ENCODE measurements around the gene NLGN4X.

Gene NLGN4X

DNA sequence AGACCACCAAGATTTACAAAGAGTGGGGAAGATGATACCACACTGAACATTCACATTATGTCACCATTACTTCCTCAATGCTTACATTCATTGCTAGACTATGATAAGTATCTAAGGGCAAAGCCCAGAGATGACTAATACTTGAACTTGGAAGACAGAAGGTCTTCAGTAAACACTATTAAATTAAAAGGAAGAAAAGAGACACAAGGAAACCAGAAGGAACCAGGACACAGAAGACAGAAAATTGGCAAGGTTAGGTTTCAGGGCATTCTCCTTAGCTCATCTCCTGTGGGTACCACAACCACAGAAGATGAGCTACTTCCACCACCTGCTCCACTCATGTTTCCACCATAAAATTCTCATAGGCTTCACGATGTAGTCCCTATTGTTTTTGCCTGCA lies 64.9 kb downstream of the NLGN4X start:
- no peaks in the 10 kb centered on the region for H3K9me3 ChIP-seq (ENCODE audit: insufficient read depth, low read length)
- H3K4me1 ChIP-seq (ENCODE audit: low read length), result no peaks in the 10 kb centered on the region
- no peaks in the 10 kb centered on the region for H4K20me1 ChIP-seq (ENCODE audit: insufficient read depth, low read length)
- no peak overlapping the region for H3K4me2 ChIP-seq (ENCODE audit: low read length)
- H3K36me3 ChIP-seq (replicated peaks; ENCODE audit: low read depth, low read length), result no peaks in the 10 kb centered on the region
- H2AFZ ChIP-seq (ENCODE audit: low read depth, low read length), result no peak overlapping the region
- no peak overlapping the region for H3K27ac ChIP-seq (ENCODE audit: low read length)
- no peaks in the 10 kb centered on the region for H3K27me3 ChIP-seq (ENCODE audit: low read depth, low read length)
- no peak for TF ChIP-seq EZH2phosphoT487 (IDR thresholded peaks at IDR 0.05; ENCODE audit: low read depth)
- TF ChIP-seq, protein P1, sequence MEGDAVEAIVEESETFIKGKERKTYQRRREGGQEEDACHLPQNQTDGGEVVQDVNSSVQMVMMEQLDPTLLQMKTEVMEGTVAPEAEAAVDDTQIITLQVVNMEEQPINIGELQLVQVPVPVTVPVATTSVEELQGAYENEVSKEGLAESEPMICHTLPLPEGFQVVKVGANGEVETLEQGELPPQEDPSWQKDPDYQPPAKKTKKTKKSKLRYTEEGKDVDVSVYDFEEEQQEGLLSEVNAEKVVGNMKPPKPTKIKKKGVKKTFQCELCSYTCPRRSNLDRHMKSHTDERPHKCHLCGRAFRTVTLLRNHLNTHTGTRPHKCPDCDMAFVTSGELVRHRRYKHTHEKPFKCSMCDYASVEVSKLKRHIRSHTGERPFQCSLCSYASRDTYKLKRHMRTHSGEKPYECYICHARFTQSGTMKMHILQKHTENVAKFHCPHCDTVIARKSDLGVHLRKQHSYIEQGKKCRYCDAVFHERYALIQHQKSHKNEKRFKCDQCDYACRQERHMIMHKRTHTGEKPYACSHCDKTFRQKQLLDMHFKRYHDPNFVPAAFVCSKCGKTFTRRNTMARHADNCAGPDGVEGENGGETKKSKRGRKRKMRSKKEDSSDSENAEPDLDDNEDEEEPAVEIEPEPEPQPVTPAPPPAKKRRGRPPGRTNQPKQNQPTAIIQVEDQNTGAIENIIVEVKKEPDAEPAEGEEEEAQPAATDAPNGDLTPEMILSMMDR (IDR thresholded peaks at IDR 0.05; ENCODE audit: low read depth, low read length), result no peak
- H3K9ac ChIP-seq (ENCODE audit: low read length), result no peak overlapping the region
- H3K4me3 ChIP-seq (ENCODE audit: low read length), result no peak overlapping the region
- no peaks in the 10 kb centered on the region for H3K79me2 ChIP-seq (ENCODE audit: low read length)

DNA sequence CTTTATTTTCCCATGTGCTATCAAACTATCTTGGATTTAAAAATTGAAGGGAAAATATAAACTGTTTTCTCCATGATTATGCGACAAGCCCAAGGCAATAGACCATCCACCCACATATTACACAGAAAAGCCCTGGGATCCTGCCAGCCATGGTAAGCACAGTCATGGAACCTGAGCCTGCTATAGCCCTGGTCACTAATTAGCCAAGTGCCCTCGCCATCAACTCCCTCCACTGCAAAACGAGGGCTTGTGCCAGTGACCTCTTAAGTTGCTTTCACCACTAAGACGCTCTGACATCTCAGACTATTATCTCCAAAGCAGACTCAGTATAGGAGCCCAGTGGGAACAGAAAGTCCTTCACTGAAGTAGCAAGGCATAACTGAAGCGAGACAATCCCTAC lies 69.2 kb downstream of the NLGN4X start:
- Histone ChIP-seq H3K79me2 (ENCODE audit: low read length) (no peaks in the 10 kb centered on the region), H2AFZ (ENCODE audit: low read depth, low read length) (no peak overlapping the region), H3K9me3 (ENCODE audit: insufficient read depth, low read length) (no peaks in the 10 kb centered on the region), H3K9ac (ENCODE audit: low read length) (no peak overlapping the region), H3K27ac (ENCODE audit: low read length) (no peak overlapping the region), H3K27me3 (ENCODE audit: low read depth, low read length) (no peaks in the 10 kb centered on the region), H3K4me1 (ENCODE audit: low read length) (no peaks in the 10 kb centered on the region), H3K4me3 (ENCODE audit: low read length) (no peak overlapping the region), H4K20me1 (ENCODE audit: insufficient read depth, low read length) (no peaks in the 10 kb centered on the region), H3K4me2 (ENCODE audit: low read length) (no peak overlapping the region), H3K36me3 (replicated peaks; ENCODE audit: low read depth, low read length) (no peaks in the 10 kb centered on the region)
- TF ChIP-seq, protein P1 (IDR thresholded peaks at IDR 0.05; ENCODE audit: low read depth, low read length), result no peak
- no peak for TF ChIP-seq EZH2phosphoT487 (IDR thresholded peaks at IDR 0.05; ENCODE audit: low read depth)

DNA sequence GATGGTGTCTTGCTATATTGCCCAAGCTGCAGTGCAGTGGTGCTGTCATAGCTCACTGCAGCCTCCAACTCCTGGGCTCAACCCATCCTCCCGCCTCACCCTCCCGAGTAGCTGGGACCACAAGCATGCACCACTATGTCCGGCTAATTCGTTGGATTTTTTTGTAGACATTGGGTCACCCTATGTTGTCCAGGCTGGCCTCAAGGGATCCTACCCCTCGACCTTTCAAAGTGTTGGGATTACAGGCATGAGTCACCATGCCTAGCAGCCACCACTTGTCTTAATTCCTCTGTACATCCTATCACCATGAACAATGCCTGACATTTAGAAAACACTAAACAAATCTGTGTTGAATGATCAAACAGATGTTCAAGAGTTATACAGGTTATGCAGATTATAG lies 76.7 kb downstream of the NLGN4X start:
- Histone ChIP-seq H2AFZ (ENCODE audit: low read depth, low read length) (no peak overlapping the region), H3K4me2 (ENCODE audit: low read length) (no peak overlapping the region), H3K36me3 (replicated peaks; ENCODE audit: low read depth, low read length) (no peaks in the 10 kb centered on the region), H3K4me1 (ENCODE audit: low read length) (no peaks in the 10 kb centered on the region), H3K9ac (ENCODE audit: low read length) (no peak overlapping the region), H3K27ac (ENCODE audit: low read length) (no peak overlapping the region), H3K9me3 (ENCODE audit: insufficient read depth, low read length) (no peaks in the 10 kb centered on the region), H3K79me2 (ENCODE audit: low read length) (no peaks in the 10 kb centered on the region), H3K4me3 (ENCODE audit: low read length) (no peak overlapping the region), H4K20me1 (ENCODE audit: insufficient read depth, low read length) (no peaks in the 10 kb centered on the region), H3K27me3 (ENCODE audit: low read depth, low read length) (no peaks in the 10 kb centered on the region)
- TF ChIP-seq, protein P1 (IDR thresholded peaks at IDR 0.05; ENCODE audit: low read depth, low read length), result no peak
- no peak for TF ChIP-seq EZH2phosphoT487 (IDR thresholded peaks at IDR 0.05; ENCODE audit: low read depth)

DNA sequence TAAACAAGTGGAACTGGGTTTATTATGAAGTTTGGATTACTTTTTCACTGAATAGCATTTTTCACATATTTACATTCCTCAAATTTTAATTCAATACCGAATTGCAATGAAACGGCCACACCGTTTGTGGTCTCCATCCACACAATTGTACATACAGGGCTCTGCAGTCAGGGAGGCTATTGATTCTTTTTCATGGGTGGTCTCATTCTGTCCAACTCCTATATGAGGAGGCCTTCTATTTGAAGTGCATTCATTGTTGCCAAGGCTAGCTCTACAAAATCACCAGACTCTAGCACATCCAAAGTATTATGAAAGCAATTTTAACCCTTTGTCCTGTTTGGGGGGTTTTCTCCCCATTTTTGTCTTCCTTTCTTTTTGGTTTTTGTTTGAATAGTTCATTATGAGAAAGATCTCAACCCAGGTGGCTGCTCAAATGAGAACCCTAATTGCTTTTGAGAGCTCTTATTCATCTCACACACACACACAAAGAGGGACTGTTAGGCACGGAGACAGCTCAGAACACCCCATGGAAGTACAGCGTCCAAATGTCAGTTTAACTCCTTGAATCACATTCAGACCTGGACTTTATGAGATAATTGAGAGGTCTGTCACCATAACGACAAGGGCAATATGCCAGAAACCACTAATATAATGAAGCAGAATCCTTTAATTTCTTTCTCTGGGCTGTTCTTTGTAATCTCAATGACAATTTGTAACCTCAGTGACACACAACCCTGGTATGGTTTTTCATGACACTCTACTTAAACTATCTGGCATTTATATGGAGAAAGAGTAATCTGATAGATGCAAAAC lies 79.4 kb downstream of the NLGN4X start:
- no peak for TF ChIP-seq EZH2phosphoT487 (IDR thresholded peaks at IDR 0.05; ENCODE audit: low read depth)
- TF ChIP-seq, protein P1 (IDR thresholded peaks at IDR 0.05; ENCODE audit: low read depth, low read length), result no peak
- Histone ChIP-seq H3K4me3 (ENCODE audit: low read length) (no peak overlapping the region), H4K20me1 (ENCODE audit: insufficient read depth, low read length) (no peaks in the 10 kb centered on the region), H3K9ac (ENCODE audit: low read length) (no peak overlapping the region), H3K79me2 (ENCODE audit: low read length) (no peaks in the 10 kb centered on the region), H3K9me3 (ENCODE audit: insufficient read depth, low read length) (no peaks in the 10 kb centered on the region), H3K36me3 (replicated peaks; ENCODE audit: low read depth, low read length) (no peaks in the 10 kb centered on the region), H3K4me1 (ENCODE audit: low read length) (no peaks in the 10 kb centered on the region), H2AFZ (ENCODE audit: low read depth, low read length) (no peak overlapping the region), H3K27ac (ENCODE audit: low read length) (no peak overlapping the region), H3K4me2 (ENCODE audit: low read length) (no peak overlapping the region), H3K27me3 (ENCODE audit: low read depth, low read length) (no peaks in the 10 kb centered on the region)
